Measurements from ENCODE around the gene MRPL4.
A peak's percentile ranks its signal among the peaks of the same experiment; 100 is the strongest.

Gene MRPL4

DNA sequence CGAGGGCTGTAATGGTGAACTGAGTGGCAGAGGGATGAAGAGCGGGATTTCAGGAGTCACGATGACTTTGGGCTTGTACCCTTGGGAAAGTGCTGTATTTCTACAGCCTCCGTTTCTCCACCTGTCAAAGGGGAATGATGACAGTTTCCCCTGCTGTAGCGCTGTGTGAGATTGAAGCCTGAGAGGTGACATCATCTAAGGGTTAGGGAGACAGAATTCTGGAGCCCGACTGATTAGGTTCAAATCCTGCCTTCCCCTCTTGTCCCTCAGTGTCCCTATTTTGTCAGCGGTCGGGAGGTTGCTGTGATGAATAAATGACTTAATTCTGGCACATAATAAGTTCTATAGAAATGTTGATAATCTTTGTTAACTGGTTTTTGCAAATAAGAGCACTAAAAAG lies 693 bp downstream of the MRPL4 start:
- Histone ChIP-seq H3K27ac (ENCODE audit: low read length) (peak overlapping the region; percentile 72), H3K4me3 (ENCODE audit: low read depth in 1 of 2, low read length in 2 of 2) (peak overlapping the region; percentile 80 to 91), H3K4me1 (ENCODE audit: control insufficient read depth in 1 of 2, insufficient read depth in 2 of 2, low read length in 2 of 2) (peaks cover 0 to 15% of the 10 kb centered on the region in 2 donors), H3K27me3 (ENCODE audit: low read depth, low read length) (no peaks in the 10 kb centered on the region), H3K9me3 (ENCODE audit: control insufficient read depth in 1 of 2, low read length in 2 of 2) (no peaks in the 10 kb centered on the region), H3K36me3 (ENCODE audit: control insufficient read depth in 1 of 2, insufficient read depth in 2 of 2, low read length in 2 of 2) (peaks cover 15 to 36% of the 10 kb centered on the region in 2 donors)

DNA sequence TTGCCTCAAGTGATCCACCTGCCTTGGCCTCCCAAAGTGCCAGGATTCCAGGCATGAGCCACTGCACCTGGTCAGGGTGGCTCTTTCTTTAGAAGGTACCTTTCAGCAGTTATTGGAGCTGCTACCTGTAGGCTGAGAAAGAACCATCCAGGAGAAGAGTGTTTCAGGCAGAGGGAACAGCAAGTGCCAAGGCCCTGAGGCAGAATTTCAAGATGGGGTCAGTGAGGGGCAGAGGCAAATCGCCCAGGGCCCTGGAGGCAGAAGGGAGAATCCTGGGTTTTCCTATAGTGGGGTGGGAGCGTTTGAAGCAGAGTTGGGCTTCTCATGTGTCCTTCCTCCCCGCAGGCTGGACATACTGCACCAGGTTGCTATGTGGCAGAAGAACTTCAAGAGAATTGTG lies 2.2 kb downstream of the MRPL4 start:
- Histone ChIP-seq H3K4me3 (ENCODE audit: low read depth in 1 of 2, low read length in 2 of 2) (no peak overlapping the region), H3K4me1 (ENCODE audit: control insufficient read depth in 1 of 2, insufficient read depth in 2 of 2, low read length in 2 of 2) (peaks cover 0 to 15% of the 10 kb centered on the region in 2 donors), H3K27me3 (ENCODE audit: low read depth, low read length) (no peaks in the 10 kb centered on the region), H3K9me3 (ENCODE audit: control insufficient read depth in 1 of 2, low read length in 2 of 2) (no peaks in the 10 kb centered on the region), H3K36me3 (ENCODE audit: control insufficient read depth in 1 of 2, insufficient read depth in 2 of 2, low read length in 2 of 2) (peaks cover 24 to 46% of the 10 kb centered on the region in 2 donors), H3K27ac (ENCODE audit: low read length) (no peak overlapping the region)

DNA sequence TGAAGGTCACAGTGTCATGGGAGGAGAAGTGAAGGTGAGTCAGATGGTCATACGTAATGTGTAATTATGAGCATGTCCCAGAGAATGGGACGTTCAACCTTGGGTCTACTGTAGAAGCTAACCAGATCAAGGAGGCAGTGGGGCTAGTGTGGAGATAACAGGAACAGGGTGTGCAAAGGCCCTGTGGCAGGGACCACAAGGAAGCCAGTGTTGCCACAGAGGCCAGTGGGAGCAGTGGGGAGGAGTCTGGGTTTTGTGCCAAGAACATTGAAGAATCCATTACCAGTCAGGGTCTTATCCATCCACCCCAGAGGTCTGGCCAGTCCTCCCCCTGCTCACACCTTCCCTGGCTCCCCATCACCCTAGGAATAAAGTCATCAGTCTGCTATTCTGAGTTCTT lies 3.3 kb downstream of the MRPL4 start:
- peaks cover 0 to 15% of the 10 kb centered on the region in 2 donors for H3K4me1 ChIP-seq (ENCODE audit: control insufficient read depth in 1 of 2, insufficient read depth in 2 of 2, low read length in 2 of 2)

DNA sequence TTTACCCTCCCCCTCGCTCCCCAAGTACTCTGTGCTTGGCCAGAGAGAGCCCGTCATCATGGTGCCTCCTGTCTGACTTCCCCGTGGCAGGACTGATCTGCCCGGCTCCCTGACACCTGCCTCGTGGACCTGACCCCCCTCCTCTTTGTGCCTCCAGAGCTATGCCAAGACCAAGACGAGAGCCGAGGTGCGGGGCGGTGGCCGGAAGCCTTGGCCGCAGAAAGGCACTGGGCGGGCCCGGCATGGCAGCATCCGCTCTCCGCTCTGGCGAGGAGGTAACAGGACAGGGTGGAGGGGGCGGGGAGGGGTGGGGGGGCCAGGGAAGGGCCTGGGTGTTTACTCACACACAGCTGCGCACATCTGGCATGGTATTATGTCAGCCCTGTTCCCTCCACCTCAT lies 4.5 kb downstream of the MRPL4 start:
- Histone ChIP-seq H3K4me3 (ENCODE audit: low read depth in 1 of 2, low read length in 2 of 2) (no peak overlapping the region), H3K36me3 (ENCODE audit: control insufficient read depth in 1 of 2, insufficient read depth in 2 of 2, low read length in 2 of 2) (peaks cover 24 to 52% of the 10 kb centered on the region in 2 donors), H3K27me3 (ENCODE audit: low read depth, low read length) (no peaks in the 10 kb centered on the region), H3K9me3 (ENCODE audit: control insufficient read depth in 1 of 2, low read length in 2 of 2) (no peaks in the 10 kb centered on the region), H3K27ac (ENCODE audit: low read length) (no peak overlapping the region), H3K4me1 (ENCODE audit: control insufficient read depth in 1 of 2, insufficient read depth in 2 of 2, low read length in 2 of 2) (peaks cover 0 to 10% of the 10 kb centered on the region in 2 donors)

More for the DNA sequence above, 3.3 kb downstream of the MRPL4 start:
- Histone ChIP-seq H3K36me3 (ENCODE audit: control insufficient read depth in 1 of 2, insufficient read depth in 2 of 2, low read length in 2 of 2) (peaks cover 24 to 52% of the 10 kb centered on the region in 2 donors), H3K27ac (ENCODE audit: low read length) (no peak overlapping the region), H3K27me3 (ENCODE audit: low read depth, low read length) (no peaks in the 10 kb centered on the region), H3K4me3 (ENCODE audit: low read depth in 1 of 2, low read length in 2 of 2) (no peak overlapping the region), H3K9me3 (ENCODE audit: control insufficient read depth in 1 of 2, low read length in 2 of 2) (no peaks in the 10 kb centered on the region)

DNA sequence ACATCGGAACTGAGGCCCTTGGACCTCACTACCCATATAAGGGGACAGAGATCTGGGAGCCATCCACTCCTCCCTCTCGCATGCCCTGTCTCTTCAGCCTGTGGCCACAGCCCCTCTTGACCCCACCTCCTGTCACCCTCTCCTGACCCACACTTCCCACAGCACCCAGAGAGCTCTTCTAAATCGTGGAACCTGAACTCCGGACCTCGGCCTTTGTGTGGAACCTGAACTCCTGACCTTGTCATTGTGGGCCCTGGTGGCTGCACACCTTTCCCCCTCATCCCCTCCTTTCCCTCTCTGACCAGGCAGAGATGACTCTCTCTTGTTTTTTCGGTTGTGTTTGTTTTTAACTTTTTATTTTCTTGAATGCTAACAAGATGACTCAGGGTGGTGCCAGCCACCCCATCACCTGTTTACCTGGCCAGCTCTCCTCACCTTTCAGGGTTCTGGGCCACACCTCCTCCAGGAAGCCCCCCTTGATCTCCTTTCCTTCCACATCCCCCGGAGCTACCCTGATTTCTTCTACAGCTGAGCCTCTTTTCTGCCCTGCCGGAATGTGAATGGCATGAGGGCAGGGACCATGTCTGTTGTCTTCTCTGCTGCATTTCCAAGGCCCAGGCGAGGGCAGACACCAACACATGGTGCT lies 5.1 kb downstream of the MRPL4 start:
- Histone ChIP-seq H3K9me3 (ENCODE audit: control insufficient read depth in 1 of 2, low read length in 2 of 2) (no peaks in the 10 kb centered on the region), H3K36me3 (ENCODE audit: control insufficient read depth in 1 of 2, insufficient read depth in 2 of 2, low read length in 2 of 2) (peaks cover 24 to 52% of the 10 kb centered on the region in 2 donors), H3K27me3 (ENCODE audit: low read depth, low read length) (no peaks in the 10 kb centered on the region), H3K4me3 (ENCODE audit: low read depth in 1 of 2, low read length in 2 of 2) (no peak overlapping the region), H3K27ac (ENCODE audit: low read length) (no peak overlapping the region), H3K4me1 (ENCODE audit: control insufficient read depth in 1 of 2, insufficient read depth in 2 of 2, low read length in 2 of 2) (peaks cover 0 to 10% of the 10 kb centered on the region in 2 donors)

DNA sequence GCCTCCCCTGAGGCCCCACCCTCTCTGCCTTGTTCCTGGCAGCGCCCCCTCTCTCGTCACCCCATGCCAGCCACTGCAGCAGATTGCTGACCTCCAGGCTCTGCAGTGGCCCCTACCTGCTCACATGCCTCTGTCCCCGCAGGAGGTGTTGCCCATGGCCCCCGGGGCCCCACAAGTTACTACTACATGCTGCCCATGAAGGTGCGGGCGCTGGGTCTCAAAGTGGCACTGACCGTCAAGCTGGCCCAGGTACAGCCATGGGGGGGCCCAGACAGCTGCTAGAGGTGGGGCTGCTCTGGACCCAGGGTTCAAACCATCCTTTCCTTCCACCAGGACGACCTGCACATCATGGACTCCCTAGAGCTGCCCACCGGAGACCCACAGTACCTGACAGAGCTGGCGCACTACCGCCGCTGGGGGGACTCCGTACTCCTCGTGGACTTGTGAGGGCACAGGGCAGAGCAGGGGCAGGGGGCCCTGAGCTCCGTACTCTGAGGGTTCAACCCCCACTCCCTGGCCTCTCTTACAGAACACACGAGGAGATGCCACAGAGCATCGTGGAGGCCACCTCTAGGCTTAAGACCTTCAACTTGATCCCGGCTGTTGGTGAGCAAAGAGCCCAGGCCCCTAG lies 6.2 kb downstream of the MRPL4 start:
- no peak overlapping the region for H3K27ac ChIP-seq (ENCODE audit: low read length)
- H3K4me3 ChIP-seq (ENCODE audit: low read depth in 1 of 2, low read length in 2 of 2) = no peak overlapping the region
- H3K27me3 ChIP-seq (ENCODE audit: low read depth, low read length) = no peaks in the 10 kb centered on the region
- H3K9me3 ChIP-seq (ENCODE audit: control insufficient read depth in 1 of 2, low read length in 2 of 2) = no peaks in the 10 kb centered on the region
- peaks cover 24 to 52% of the 10 kb centered on the region in 2 donors for H3K36me3 ChIP-seq (ENCODE audit: control insufficient read depth in 1 of 2, insufficient read depth in 2 of 2, low read length in 2 of 2)
- peaks cover 0 to under 1% of the 10 kb centered on the region in 2 donors for H3K4me1 ChIP-seq (ENCODE audit: control insufficient read depth in 1 of 2, insufficient read depth in 2 of 2, low read length in 2 of 2)

DNA sequence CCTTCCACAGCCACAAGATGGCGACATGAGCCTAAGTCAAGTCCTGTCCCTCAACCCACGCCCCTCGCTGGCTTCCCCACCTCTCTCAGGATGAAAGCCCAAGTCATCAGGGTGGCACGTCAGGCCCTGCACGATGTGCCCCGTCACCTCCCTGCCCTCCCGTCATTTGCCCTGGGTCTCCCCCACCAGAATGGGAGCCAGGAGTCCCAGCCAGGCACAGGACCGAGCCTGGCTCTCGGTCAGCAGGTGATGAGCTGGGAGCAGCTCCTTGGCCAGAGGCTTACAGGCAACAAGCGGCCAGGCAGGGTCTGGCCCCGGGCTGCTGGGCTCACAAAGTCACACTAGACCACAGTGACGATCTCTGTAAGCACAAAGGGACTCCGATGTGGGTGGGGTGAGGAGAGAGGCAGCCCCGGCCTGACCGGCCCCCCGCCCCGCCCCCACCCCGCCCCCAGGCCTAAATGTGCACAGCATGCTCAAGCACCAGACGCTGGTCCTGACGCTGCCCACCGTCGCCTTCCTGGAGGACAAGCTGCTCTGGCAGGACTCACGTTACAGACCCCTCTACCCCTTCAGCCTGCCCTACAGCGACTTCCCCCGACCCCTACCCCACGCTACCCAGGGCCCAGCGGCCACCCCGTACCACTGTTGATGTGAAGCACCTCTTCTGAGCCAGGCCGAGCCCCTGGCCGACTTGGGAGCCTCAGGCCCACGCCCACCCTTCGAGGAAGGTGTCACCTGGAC lies 7.3 kb downstream of the MRPL4 start:
- Histone ChIP-seq H3K4me3 (ENCODE audit: low read depth in 1 of 2, low read length in 2 of 2) (no peak overlapping the region), H3K27me3 (ENCODE audit: low read depth, low read length) (no peaks in the 10 kb centered on the region), H3K36me3 (ENCODE audit: control insufficient read depth in 1 of 2, insufficient read depth in 2 of 2, low read length in 2 of 2) (peaks cover 24 to 48% of the 10 kb centered on the region in 2 donors), H3K27ac (ENCODE audit: low read length) (no peak overlapping the region), H3K9me3 (ENCODE audit: control insufficient read depth in 1 of 2, low read length in 2 of 2) (no peaks in the 10 kb centered on the region), H3K4me1 (ENCODE audit: control insufficient read depth in 1 of 2, insufficient read depth in 2 of 2, low read length in 2 of 2) (no peaks in the 10 kb centered on the region)

DNA sequence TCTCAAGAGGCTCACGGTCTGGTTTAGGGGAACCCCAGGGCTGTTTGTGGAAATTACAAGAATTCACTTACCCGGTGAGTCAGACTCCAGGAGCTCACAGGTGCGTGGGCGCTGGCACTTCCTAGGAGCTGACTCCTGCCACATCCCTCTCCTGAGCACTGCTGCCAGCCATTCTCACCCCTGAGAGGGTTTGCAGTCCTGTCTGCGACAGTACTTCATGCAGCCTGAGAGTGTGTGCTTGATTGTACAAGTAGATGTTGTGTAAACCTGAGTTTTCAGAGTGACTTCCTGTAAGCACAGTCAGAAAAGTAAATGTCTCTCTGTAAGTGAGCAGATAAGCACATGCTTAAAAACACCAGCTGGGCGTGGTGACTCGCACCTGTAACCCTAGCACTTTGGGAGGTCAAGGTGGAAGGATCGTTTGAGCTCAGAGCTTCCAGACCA lies 8.1 kb downstream of the MRPL4 start:
- Histone ChIP-seq H3K4me1 (ENCODE audit: control insufficient read depth in 1 of 2, insufficient read depth in 2 of 2, low read length in 2 of 2) (no peaks in the 10 kb centered on the region), H3K27ac (ENCODE audit: low read length) (no peak overlapping the region)

DNA sequence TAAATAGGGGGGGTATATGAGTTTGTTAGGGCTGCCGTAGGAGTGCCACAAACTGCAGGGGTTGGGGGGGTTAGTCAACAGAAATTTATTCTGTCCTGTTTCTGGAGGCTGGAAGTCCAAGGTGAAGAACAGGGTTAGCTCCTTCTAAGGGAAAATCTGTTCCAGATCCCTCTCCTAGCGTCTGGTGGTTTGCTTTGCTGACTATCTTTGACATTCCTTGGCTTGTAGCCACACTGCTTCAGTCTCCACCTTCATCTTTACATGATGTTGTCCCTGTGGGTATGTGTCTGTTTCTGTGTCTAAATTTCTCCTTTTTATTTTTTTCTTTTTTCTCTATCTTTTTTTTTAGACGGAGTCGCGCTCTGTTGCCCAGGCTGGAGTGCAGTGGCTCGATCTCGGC lies 10.8 kb downstream of the MRPL4 start:
- H3K27ac ChIP-seq (ENCODE audit: low read length) = no peak overlapping the region
- no peak overlapping the region for H3K4me3 ChIP-seq (ENCODE audit: low read depth in 1 of 2, low read length in 2 of 2)
- peaks cover 8 to 15% of the 10 kb centered on the region in 2 donors for H3K36me3 ChIP-seq (ENCODE audit: control insufficient read depth in 1 of 2, insufficient read depth in 2 of 2, low read length in 2 of 2)
- no peaks in the 10 kb centered on the region for H3K4me1 ChIP-seq (ENCODE audit: control insufficient read depth in 1 of 2, insufficient read depth in 2 of 2, low read length in 2 of 2)
- H3K27me3 ChIP-seq (ENCODE audit: low read depth, low read length) = no peaks in the 10 kb centered on the region
- H3K9me3 ChIP-seq (ENCODE audit: control insufficient read depth in 1 of 2, low read length in 2 of 2) = no peaks in the 10 kb centered on the region

More for the DNA sequence above, 8.1 kb downstream of the MRPL4 start:
- no peaks in the 10 kb centered on the region for H3K27me3 ChIP-seq (ENCODE audit: low read depth, low read length)
- H3K36me3 ChIP-seq (ENCODE audit: control insufficient read depth in 1 of 2, insufficient read depth in 2 of 2, low read length in 2 of 2) = peaks cover 20 to 39% of the 10 kb centered on the region in 2 donors
- H3K4me3 ChIP-seq (ENCODE audit: low read depth in 1 of 2, low read length in 2 of 2) = no peak overlapping the region
- H3K9me3 ChIP-seq (ENCODE audit: control insufficient read depth in 1 of 2, low read length in 2 of 2) = no peaks in the 10 kb centered on the region

DNA sequence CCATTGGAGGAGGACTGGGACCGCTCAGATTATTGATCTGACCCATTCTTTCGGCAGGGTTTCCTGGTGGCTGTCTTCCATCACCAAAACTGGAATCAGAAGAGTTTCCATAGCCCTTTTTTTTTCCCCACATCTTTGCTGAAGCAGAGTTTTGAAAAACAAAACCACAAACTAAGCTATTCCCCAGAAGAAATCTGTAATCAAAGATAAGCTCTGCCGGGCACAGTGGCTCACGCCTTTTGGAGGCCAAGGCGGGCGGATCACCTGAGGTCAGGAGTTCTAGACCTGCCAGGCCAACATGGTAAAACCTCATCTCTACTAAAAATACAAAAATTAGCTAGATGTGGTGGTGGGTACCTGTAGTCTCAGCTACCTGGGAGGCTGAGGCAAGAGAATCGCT lies 14.7 kb downstream of the MRPL4 start:
- Histone ChIP-seq H3K27ac (ENCODE audit: low read length) (no peak overlapping the region), H3K27me3 (ENCODE audit: low read depth, low read length) (peaks cover 6% of the 10 kb centered on the region), H3K4me1 (ENCODE audit: control insufficient read depth in 1 of 2, insufficient read depth in 2 of 2, low read length in 2 of 2) (peaks cover 0 to 5% of the 10 kb centered on the region in 2 donors), H3K9me3 (ENCODE audit: control insufficient read depth in 1 of 2, low read length in 2 of 2) (no peaks in the 10 kb centered on the region), H3K36me3 (ENCODE audit: control insufficient read depth in 1 of 2, insufficient read depth in 2 of 2, low read length in 2 of 2) (no peaks in the 10 kb centered on the region), H3K4me3 (ENCODE audit: low read depth in 1 of 2, low read length in 2 of 2) (no peak overlapping the region)

DNA sequence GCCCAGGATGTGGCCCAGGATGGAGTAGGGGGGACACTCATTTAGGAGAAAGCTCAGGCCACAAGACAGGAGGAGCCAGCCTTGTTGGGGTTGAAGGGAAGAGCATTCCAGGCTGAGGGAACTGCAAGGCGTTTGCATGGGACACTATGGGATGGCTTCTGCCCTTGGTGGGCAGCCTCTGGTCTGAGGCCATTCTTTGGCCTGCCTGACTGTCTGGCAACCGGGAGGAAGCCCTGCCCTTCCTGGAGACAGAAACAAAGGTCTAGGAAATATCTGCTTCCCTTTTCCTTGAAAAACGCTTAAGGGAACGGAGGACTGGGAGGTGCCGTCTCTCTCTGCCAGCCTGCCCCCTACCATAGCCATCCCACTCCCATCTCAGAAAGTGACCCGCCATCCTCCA lies 16.1 kb downstream of the MRPL4 start:
- no peak overlapping the region for H3K27ac ChIP-seq (ENCODE audit: low read length)
- no peaks in the 10 kb centered on the region for H3K36me3 ChIP-seq (ENCODE audit: control insufficient read depth in 1 of 2, insufficient read depth in 2 of 2, low read length in 2 of 2)
- H3K27me3 ChIP-seq (ENCODE audit: low read depth, low read length) = peaks cover 6% of the 10 kb centered on the region
- peaks cover 0 to 5% of the 10 kb centered on the region in 2 donors for H3K4me1 ChIP-seq (ENCODE audit: control insufficient read depth in 1 of 2, insufficient read depth in 2 of 2, low read length in 2 of 2)
- no peak overlapping the region for H3K4me3 ChIP-seq (ENCODE audit: low read depth in 1 of 2, low read length in 2 of 2)
- H3K9me3 ChIP-seq (ENCODE audit: control insufficient read depth in 1 of 2, low read length in 2 of 2) = no peaks in the 10 kb centered on the region

All from muscle layer of duodenum (tissue), 2 donors.